HAP-1 (cell line): Measurements from ENCODE around the gene TRAPPC12.
"Not testable (repeated sequence)": the region's sequence is repeated elsewhere in the genome, so short reads cannot be mapped to it uniquely, and the experiment has no call there.

Source experiments
- DNase-seq, 2 experiments: peaks; one replicate each; pipeline ENCODE4 v3.0.0-alpha.2; 2016 to 2020; ENCODE audit warnings: low spot score in 2 of 2
- H3K27me3 ChIP-seq: fragments of 250-450 bp; sonication (Bioruptor Pico); 2 replicates; pipeline ENCODE4 v1.5.1; 2020; ENCODE audit warnings: low read depth, mild to moderate bottlenecking, moderate library complexity
- H3K36me3 ChIP-seq: fragments of 250-450 bp; sonication (Bioruptor Pico); replicated peaks from 2 replicates; pipeline ENCODE4 v1.5.1; 2020; ENCODE audit warnings: mild to moderate bottlenecking
- H3K4me1 ChIP-seq: fragments of 250-450 bp; sonication (Bioruptor Pico); 2 replicates; pipeline ENCODE4 v1.5.1; 2020; ENCODE audit warnings: mild to moderate bottlenecking
- H3K4me3 ChIP-seq: fragments of 250-450 bp; sonication (Bioruptor Pico); 2 replicates; pipeline ENCODE4 v1.5.1; 2020; ENCODE audit warnings: mild to moderate bottlenecking, moderate library complexity
- H3K9me3 ChIP-seq: fragments of 250-450 bp; sonication (Bioruptor Pico); 2 replicates; pipeline ENCODE4 v1.5.1; 2020; ENCODE audit warnings: mild to moderate bottlenecking, moderate library complexity
- in situ Hi-C: fragments of 300-500 bp; cut with MboI; formaldehyde crosslinking; loops from 3 replicates; pipeline ENCODE4 v1.14.3; 2020; ENCODE audit warnings: low sequenced_read_pairs, inconsistent platforms, mixed read lengths

TRAPPC12 gene

DNA sequence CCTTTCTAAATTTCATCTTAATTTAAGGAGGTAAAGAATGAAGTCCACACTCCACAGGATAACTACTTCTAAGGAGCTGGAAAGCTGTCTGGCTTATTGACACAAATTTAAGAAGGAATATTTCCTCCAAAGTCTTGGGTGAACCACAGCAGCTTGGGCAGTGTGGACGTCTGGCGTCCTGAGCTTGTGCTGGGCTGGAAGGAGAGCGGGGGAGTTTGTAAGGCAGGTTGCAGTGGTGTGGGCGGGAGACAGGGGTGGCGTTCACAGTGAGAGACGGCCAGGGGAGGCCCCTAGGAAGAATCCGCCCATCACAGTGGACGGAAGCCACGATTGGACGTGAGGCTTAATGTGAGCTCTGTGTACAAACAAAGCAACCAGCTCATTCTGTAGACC is 114.1 kb downstream of the TRAPPC12 start:
- Histone ChIP-seq H3K4me3 (no peak overlapping the region), H3K9me3 (no peaks in the 10 kb centered on the region), H3K4me1 (no peaks in the 10 kb centered on the region), H3K36me3 (no peaks in the 10 kb centered on the region; the same call in 1 of the 2 replicates), H3K27me3 (no peaks in the 10 kb centered on the region)
- in situ Hi-C loops, result no loop called here
- DNase-seq, result peak in 1 of 2 experiments; percentile 32

DNA sequence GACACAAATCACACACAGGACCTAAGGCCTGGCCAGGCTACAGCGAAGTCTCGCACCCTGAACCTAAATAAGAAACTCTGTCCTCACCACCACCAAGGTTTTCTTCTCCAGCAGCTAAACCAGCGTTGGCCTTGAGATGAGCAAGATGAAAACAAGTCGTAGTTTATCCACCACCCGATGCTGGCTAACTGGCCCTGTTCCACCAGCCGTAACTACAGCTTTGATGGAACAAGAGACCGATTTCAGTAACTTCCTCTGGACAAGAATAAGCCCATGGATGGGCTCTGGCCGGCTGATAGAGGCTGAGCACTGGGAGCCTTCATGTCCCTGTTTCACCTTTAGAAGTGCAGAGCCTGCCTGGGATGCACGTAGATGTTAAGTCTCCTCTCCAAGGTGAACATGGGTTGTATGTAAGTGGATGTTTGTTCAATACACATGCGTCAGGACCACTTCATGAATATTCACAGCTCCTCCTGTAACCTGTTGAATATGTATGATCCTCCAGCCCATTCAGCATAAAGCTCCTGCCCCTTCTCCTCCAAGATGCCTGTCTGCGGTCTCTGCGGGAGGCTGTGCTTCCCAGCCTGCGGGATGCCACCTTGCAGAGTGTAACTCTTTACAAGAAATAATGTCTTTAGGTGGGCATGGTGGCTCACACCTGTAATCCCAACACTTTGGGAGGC is 115.6 kb downstream of the TRAPPC12 start:
- DNase-seq, result no peak
- Histone ChIP-seq H3K36me3 (no peaks in the 10 kb centered on the region; the same call in 1 of the 2 replicates), H3K9me3 (no peaks in the 10 kb centered on the region), H3K27me3 (no peaks in the 10 kb centered on the region), H3K4me1 (no peaks in the 10 kb centered on the region), H3K4me3 (no peak overlapping the region)
- in situ Hi-C loops, result no loop called here

DNA sequence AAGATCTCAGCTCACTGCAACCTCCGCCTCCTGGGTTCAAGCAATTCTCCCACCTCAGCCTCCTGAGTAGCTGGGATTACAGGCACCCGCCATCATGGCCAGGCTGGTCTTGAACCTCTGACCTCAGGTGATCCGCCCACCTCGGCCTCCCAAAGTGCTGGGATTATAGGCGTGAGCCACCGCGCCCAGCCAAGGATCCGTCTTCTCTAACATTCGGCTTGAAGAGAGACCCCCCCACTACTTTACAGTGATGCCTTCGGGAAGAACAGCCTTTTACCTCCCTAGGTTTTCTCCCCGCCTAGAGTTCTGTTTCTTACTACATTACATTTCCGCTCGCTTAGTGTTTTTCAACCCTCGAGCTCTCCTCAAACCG is 117.2 kb downstream of the TRAPPC12 start:
- H3K36me3 ChIP-seq, H3K4me1 ChIP-seq, H3K4me3 ChIP-seq, in situ Hi-C loops, DNase-seq, H3K27me3 ChIP-seq, H3K9me3 ChIP-seq: not testable (repeated sequence)

DNA sequence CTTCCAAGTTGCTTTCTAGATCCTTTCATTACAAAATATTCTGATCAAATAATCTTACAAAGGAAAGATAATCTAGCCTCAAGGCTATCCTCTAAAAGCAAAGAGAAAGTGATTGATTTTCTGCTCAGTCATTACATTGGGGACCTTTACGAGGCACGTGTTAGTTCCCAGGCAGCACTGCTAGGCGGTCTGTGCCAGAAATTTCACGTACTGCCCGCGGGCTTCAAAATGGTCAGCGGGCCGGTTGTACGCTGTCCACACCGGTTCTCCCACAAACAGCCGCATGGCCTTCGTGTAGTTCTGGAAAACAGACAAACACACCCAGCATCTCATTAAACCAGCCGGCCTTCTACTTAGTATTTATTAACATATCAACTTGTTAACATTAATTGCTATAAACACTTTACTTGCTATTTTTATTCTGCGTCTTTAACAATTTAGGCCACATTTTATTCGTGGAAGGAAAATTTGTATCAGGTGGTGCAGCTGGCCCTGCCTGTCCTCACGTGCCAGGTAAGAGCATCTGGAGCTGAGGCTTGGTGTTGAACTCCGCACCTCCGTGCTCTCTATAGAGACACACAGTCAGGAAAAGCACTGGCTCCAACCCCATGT is 119.4 kb downstream of the TRAPPC12 start:
- no peak for DNase-seq
- Histone ChIP-seq H3K4me3 (no peak overlapping the region), H3K9me3 (no peaks in the 10 kb centered on the region), H3K27me3 (no peaks in the 10 kb centered on the region), H3K4me1 (no peaks in the 10 kb centered on the region), H3K36me3 (no peaks in the 10 kb centered on the region; the same call in 1 of the 2 replicates)
- in situ Hi-C loops, result no loop called here

DNA sequence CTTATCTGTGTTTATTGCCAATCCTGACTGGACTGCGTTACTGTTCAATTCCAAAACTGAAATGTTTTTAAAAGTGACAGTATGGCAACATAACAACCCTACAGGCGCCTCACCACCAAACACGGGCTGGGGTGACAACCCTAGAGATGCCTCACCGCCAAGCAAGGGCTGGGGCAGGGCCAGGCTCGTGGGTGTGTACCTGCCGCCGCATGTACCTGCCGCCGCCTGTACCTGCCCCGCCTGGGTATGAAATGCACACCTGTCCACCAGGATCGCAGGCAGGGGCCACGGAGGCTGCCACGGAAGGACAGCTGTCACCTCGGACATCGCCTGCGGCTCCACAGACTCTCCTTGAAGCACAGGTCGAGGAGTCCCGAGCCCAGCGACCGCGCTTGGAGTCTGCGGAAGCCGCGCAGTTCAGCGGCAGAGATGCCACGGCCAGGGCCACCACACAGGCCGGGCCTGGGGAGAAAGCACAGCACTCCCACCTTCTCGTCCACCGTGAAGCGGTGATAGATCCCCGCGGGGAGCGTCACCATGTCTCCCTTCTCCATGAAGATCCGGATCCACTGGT is 120.9 kb downstream of the TRAPPC12 start:
- in situ Hi-C loops, result no loop called here
- Histone ChIP-seq H3K9me3 (no peaks in the 10 kb centered on the region), H3K27me3 (no peaks in the 10 kb centered on the region), H3K36me3 (no peaks in the 10 kb centered on the region; the same call in 1 of the 2 replicates), H3K4me1 (no peaks in the 10 kb centered on the region; the same call in 1 of the 2 replicates), H3K4me3 (no peak overlapping the region)
- no peak for DNase-seq

DNA sequence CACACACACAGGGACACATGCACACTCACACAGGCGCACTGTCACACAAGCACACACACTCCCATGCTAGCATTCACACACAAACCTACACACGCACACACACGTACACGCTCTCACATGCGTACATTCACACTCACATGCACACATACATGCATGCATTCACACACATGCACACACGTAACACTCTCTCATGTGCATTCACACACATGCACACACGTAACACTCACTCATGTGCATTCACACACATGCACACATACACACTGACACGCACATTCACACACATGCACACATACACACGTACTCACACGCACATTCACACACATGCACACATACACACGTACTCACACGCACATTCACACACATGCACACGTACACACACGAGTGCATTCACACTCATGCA is 123.6 kb downstream of the TRAPPC12 start:
- no peak for DNase-seq
- H3K9me3 ChIP-seq, result no peaks in the 10 kb centered on the region
- no peaks in the 10 kb centered on the region; the same call in 1 of the 2 replicates for H3K4me1 ChIP-seq
- H3K27me3 ChIP-seq, result no peaks in the 10 kb centered on the region
- peaks cover 3% of the 10 kb centered on the region; the same call in 1 of the 2 replicates for H3K36me3 ChIP-seq
- in situ Hi-C loops, result no loop called here
- H3K4me3 ChIP-seq, result no peak overlapping the region

DNA sequence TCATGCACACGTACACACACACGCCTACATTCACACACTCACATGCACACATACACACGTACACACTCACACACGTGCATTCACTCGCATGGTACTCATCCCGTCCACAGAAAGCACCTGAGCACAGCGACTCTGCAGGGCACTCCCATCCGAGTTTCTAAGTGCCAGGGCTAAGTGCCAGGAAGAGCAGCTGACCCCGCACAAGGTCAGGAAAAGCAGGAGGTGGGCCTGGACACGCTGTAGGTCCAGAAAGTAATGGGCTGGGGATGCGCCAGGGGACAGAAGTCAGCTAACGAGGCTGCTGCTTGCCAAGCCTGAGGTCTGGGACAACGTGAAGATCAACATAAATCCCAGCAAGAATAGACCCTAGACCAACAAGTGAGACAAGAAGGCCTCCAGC is 124.0 kb downstream of the TRAPPC12 start:
- in situ Hi-C loops, result no loop called here
- no peak overlapping the region for H3K4me3 ChIP-seq
- peaks cover 3% of the 10 kb centered on the region; the same call in 1 of the 2 replicates for H3K36me3 ChIP-seq

DNA sequence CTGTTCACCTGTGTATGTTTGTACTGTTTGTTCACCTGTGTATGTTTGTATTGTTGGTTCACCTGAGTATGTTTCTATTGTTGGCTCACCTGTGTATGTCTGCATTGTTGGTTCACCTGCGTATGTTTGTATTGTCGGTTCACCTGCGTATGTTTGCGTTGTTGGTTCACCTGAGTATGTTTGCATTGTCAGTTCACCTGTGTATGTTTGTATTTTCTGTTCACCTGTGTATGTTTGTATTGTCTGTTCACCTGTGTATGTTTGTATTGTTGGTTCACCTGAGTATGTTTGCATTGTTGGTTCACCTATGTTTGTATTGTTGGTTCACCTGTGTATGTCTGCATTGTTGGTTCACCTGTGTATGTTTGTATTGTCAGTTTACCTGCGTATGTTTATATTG is 125.2 kb downstream of the TRAPPC12 start:
- Histone ChIP-seq H3K4me1 (no peaks in the 10 kb centered on the region; the same call in 1 of the 2 replicates), H3K27me3 (no peaks in the 10 kb centered on the region), H3K9me3 (no peaks in the 10 kb centered on the region), H3K36me3 (0 out of 2 replicates have a peak, but pooled peaks cover 3% of the 10 kb centered on the region), H3K4me3 (no peak overlapping the region)
- in situ Hi-C loops, result no loop called here
- DNase-seq, result no peak

More for the DNA sequence above, 124.0 kb downstream of the TRAPPC12 start:
- Histone ChIP-seq H3K9me3 (no peaks in the 10 kb centered on the region), H3K27me3 (no peaks in the 10 kb centered on the region), H3K4me1 (no peaks in the 10 kb centered on the region; the same call in 1 of the 2 replicates)
- DNase-seq, result no peak

DNA sequence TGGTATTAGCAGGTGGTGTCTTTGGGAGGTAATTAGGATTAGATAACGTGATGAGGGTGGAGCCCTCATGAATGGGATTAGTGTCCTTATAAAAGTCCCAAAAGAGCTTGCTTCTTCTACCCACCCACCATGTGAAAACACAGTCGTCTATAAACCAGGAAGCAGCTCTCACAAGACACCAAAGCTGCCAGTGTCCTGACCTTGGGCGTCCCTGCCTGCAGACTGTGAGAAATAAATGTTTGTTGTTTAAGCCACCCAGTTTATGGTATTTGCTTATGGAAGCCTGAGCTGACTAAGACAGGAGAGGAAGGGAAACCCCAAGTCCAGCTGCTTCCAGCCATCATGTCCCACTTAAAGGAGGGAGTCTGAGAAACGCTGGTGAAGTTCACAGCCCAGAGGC is 126.3 kb downstream of the TRAPPC12 start:
- in situ Hi-C loops, result no loop called here
- no peaks in the 10 kb centered on the region for H3K9me3 ChIP-seq
- 0 out of 2 replicates have a peak, but pooled peaks cover 6% of the 10 kb centered on the region for H3K36me3 ChIP-seq
- H3K4me3 ChIP-seq, result no peak overlapping the region
- H3K4me1 ChIP-seq, result no peaks in the 10 kb centered on the region; the same call in 1 of the 2 replicates
- no peak for DNase-seq
- H3K27me3 ChIP-seq, result no peaks in the 10 kb centered on the region

DNA sequence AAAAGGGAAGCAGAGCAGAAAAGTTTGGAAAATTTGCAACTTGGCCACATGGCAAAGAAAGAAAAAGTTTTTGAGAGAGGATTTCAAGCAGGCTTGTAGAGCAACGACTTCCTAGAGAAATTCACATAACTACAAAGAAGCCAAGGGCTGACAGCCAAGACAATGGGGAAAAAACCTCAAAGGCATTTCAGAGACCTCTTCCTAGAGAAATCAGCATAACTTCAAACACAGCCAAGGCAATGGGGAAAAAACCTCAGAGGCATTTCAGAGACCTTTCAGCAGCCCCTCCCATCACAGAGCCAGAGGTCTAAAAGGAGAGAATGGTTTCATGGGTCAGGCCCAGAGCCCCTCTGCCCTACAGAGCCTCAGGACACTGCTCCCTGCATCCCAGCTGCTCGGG is 132.6 kb downstream of the TRAPPC12 start:
- H3K4me1 ChIP-seq, result no peaks in the 10 kb centered on the region
- no peak for DNase-seq
- H3K4me3 ChIP-seq, result no peak overlapping the region
- peaks cover 8% of the 10 kb centered on the region; the same call in 1 of the 2 replicates for H3K36me3 ChIP-seq
- in situ Hi-C loops, result no loop called here
- no peaks in the 10 kb centered on the region for H3K27me3 ChIP-seq
- no peaks in the 10 kb centered on the region; the same call in 1 of the 2 replicates for H3K9me3 ChIP-seq

DNA sequence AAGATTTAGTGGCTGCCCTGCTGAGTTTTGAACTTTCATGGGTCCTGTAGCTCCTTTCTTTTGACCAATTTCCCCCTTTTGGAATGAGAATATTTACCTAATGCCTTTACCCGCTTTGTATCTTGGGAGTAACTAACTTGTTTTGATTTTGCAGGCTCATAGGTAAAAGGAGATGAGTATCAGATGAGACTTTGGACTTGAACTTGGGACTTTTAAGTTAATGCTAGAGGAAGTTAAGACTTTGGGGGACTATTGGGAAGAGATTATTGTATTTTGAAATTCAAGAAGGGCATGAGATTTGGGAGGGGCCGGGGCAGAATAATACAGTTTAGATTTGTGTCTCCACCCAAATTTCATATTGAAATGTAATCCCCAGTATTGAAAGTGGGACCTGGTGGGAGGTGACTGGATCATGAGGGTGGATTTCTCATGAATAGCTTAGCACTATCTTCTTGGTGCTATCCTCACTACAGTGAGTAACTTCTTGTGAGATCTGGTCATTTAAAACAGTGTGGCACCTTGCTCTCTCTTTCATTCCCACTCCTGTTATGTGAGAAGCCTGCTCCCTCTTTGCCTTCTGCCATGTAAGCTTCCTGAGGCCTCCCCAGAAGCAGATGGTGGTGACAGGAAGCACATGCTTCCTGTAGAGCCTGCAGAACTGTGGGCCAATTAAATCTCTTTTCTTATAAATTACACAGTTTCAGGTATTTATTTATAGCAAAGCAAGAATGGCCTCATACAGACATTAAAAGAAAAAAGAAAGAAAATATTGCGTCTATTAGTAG is 133.7 kb downstream of the TRAPPC12 start:
- DNase-seq, result no peak
- H3K9me3 ChIP-seq, result no peaks in the 10 kb centered on the region; the same call in 1 of the 2 replicates
- H3K36me3 ChIP-seq, result peaks cover 8% of the 10 kb centered on the region; the same call in 1 of the 2 replicates
- H3K4me3 ChIP-seq, result no peak overlapping the region
- no peaks in the 10 kb centered on the region for H3K27me3 ChIP-seq
- in situ Hi-C loops, result no loop called here
- peaks cover 5% of the 10 kb centered on the region for H3K4me1 ChIP-seq

DNA sequence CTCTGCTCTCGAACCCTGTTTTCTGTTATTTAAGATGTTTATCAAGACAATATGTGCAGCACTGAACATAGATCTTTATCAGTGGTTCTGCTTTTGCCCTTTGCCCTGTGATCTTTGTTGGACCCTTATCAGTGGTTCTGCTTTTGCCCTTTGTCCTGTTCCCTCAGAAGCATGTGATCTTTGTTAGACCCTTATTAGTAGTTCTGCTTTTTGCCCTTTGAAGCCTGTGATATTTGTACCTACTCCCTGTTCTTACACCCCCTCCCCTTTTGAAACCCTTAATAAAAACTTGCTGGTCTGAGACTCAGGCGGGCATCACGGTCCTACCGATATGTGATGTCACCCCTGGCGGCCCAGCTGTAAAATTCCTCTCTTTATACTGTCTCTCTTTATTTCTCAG is 135.9 kb downstream of the TRAPPC12 start:
- in situ Hi-C loops, DNase-seq, H3K36me3 ChIP-seq, H3K9me3 ChIP-seq, H3K27me3 ChIP-seq, H3K4me3 ChIP-seq: not testable (repeated sequence)
- H3K4me1 ChIP-seq, result peaks cover 12% of the 10 kb centered on the region

DNA sequence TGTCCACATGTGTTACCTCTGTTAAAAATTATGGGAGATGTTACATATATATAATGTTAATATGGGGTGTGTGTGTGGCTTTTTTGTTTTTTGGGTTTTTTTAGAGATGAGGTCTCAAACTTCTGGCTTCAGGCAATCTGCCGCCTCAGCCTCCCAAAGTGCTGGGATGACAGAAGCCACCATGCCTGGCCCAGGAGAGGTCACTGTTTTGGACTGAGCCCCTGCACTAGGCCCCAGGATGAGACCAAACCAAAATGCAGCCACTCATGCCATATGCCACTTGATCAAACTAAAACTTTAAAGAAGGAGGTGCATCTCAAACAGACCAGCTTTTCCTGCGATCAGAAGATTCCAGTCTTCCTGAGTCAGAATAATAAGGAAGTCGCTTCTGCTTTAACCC is 137.3 kb downstream of the TRAPPC12 start:
- Histone ChIP-seq H3K27me3 (no peaks in the 10 kb centered on the region), H3K4me3 (no peak overlapping the region), H3K4me1 (peaks cover 12% of the 10 kb centered on the region), H3K9me3 (no peaks in the 10 kb centered on the region; the same call in 1 of the 2 replicates), H3K36me3 (no peaks in the 10 kb centered on the region; the same call in 1 of the 2 replicates)
- no peak for DNase-seq
- in situ Hi-C loops, result no loop called here
